IMR-90 (cell line): ENCODE measurements around the gene SEC31B. TPM values are rescaled to one million over a fixed set of nuclear protein-coding genes. Genes with fewer than 3 reads are reported as not detected.

ENCODE experiments used
- ATAC-seq: fragments of 200-7000 bp; cut with Tn5 transposase; 2 replicates; pipeline ENCODE4 v1.9.1; 2020; ENCODE audit warnings: low read depth, mild to moderate bottlenecking, moderate library complexity
- BruUV-seq: library from RNA; stranded (reverse); fragments of 400-500 nt; replicated peaks from 2 replicates; lab custom pipeline; 2021; lab: Mats Ljungman, UMichigan
- CTCF ChIA-PET: fragments of 300-600 bp; formaldehyde crosslinking; extraction: SDS; loops from one replicate; lab custom pipeline; 2021; ENCODE audit warnings: antibody characterized with exemption; lab: Yijun Ruan, JAX
- POLR2A ChIA-PET: fragments of 300-600 bp; sonication (Branson Sonifier 250); formaldehyde crosslinking; loops from one replicate; lab custom pipeline; 2022; ENCODE audit warnings: antibody characterized with exemption; ENCODE audit not compliant: unreplicated experiment; lab: Charles Lee
- DNase-seq: peaks from one replicate; pipeline ENCODE4 v3.0.0; 2013
- H2AFZ ChIP-seq: replicated peaks from 2 replicates; pipeline ENCODE3; 2013; ENCODE audit warnings: low read length, mild to moderate bottlenecking; ENCODE audit not compliant: poor library complexity
- H2AK5ac ChIP-seq: 2 replicates; pipeline ENCODE4 v1.6.1; 2013; ENCODE audit warnings: low read depth, low read length, inconsistent platforms
- H2AK9ac ChIP-seq: replicated peaks from 2 replicates; pipeline ENCODE3; 2013; ENCODE audit warnings: mild to moderate bottlenecking, low read depth, low read length, moderate library complexity; ENCODE audit not compliant: poor library complexity
- H2BK120ac ChIP-seq: 2 replicates; pipeline ENCODE4 v1.6.1; 2013; ENCODE audit warnings: low read depth, low read length, inconsistent platforms
- H2BK15ac ChIP-seq: 3 replicates; pipeline ENCODE4 v1.6.1; 2013; ENCODE audit warnings: low read depth, low read length, inconsistent platforms
- H2BK20ac ChIP-seq: 2 replicates; pipeline ENCODE4 v1.6.1; 2013; ENCODE audit warnings: low read depth, mild to moderate bottlenecking, inconsistent platforms, low read length, moderate library complexity
- H2BK5ac ChIP-seq: 2 replicates; pipeline ENCODE4 v1.6.1; 2013; ENCODE audit warnings: mild to moderate bottlenecking, low read depth, low read length, inconsistent platforms; ENCODE audit not compliant: poor library complexity, severe bottlenecking
- H3K14ac ChIP-seq: replicated peaks from 2 replicates; pipeline ENCODE4 v1.6.1; 2013; ENCODE audit warnings: low read depth, low read length, inconsistent platforms
- H3K18ac ChIP-seq: 2 replicates; pipeline ENCODE4 v1.6.1; 2013; ENCODE audit warnings: low read depth, low read length, control low read depth
- H3K23ac ChIP-seq: 2 replicates; pipeline ENCODE4 v1.6.1; 2013; ENCODE audit warnings: low read depth, low read length, inconsistent platforms
- H3K27ac ChIP-seq: 2 replicates; pipeline ENCODE4 v1.5.1; 2013; ENCODE audit warnings: mild to moderate bottlenecking, control low read depth, low read length; ENCODE audit not compliant: insufficient read depth
- H3K27me3 ChIP-seq: 2 replicates; pipeline ENCODE4 v1.6.1; 2013; ENCODE audit warnings: low read length; ENCODE audit not compliant: control insufficient read depth, insufficient read depth
- H3K36me3 ChIP-seq: 2 replicates; pipeline ENCODE4 v1.6.1; 2013; ENCODE audit warnings: low read length, mixed read lengths; ENCODE audit not compliant: control insufficient read depth, insufficient read depth
- H3K4ac ChIP-seq: 2 replicates; pipeline ENCODE4 v1.6.1; 2013; ENCODE audit warnings: low read depth, low read length, inconsistent platforms
- H3K4me1 ChIP-seq: 2 replicates; pipeline ENCODE4 v1.6.1; 2013; ENCODE audit warnings: low read length, mixed read lengths; ENCODE audit not compliant: control insufficient read depth, insufficient read depth
- H3K4me2 ChIP-seq: 2 replicates; pipeline ENCODE4 v1.6.1; 2013; ENCODE audit warnings: low read depth, mild to moderate bottlenecking, control low read depth, low read length, moderate library complexity
- H3K4me3 ChIP-seq: 2 replicates; pipeline ENCODE4 v1.5.1; 2013; ENCODE audit warnings: low read depth, mild to moderate bottlenecking, control low read depth, low read length, moderate library complexity; ENCODE audit not compliant: insufficient read depth
- H3K56ac ChIP-seq: 2 replicates; pipeline ENCODE4 v1.6.1; 2013; ENCODE audit warnings: low read length, inconsistent platforms; ENCODE audit not compliant: insufficient read depth; ENCODE audit errors: extremely low read depth
- H3K79me1 ChIP-seq, 2 experiments: 2 replicates each; pipeline ENCODE4 v1.6.1; 2013; ENCODE audit warnings: low read length in 2 of 2, inconsistent platforms in 1 of 2, low read depth in 1 of 2
- H3K9ac ChIP-seq: 2 replicates; pipeline ENCODE4 v1.6.1; 2013; ENCODE audit warnings: low read depth, low read length, control low read depth
- H3K9me1 ChIP-seq: 2 replicates; pipeline ENCODE4 v1.6.1; 2013; ENCODE audit warnings: low read length, inconsistent platforms; ENCODE audit not compliant: insufficient read depth
- H3K9me3 ChIP-seq: 2 replicates; pipeline ENCODE4 v1.6.1; 2013; ENCODE audit warnings: low read length; ENCODE audit not compliant: control insufficient read depth, insufficient read depth
- H4K20me1 ChIP-seq: 2 replicates; pipeline ENCODE4 v1.6.1; 2013; ENCODE audit warnings: low read length, inconsistent platforms; ENCODE audit not compliant: insufficient read depth
- H4K5ac ChIP-seq: 2 replicates; pipeline ENCODE4 v1.6.1; 2013; ENCODE audit warnings: mild to moderate bottlenecking, low read depth, low read length, control low read depth
- H4K8ac ChIP-seq, 2 experiments: 2 replicates each; pipeline ENCODE4 v1.6.1; 2013; ENCODE audit warnings: low read depth in 2 of 2, low read length in 2 of 2, control low read depth in 1 of 2, inconsistent platforms in 1 of 2
- H4K91ac ChIP-seq: 2 replicates; pipeline ENCODE4 v1.6.1; 2013; ENCODE audit warnings: low read depth, low read length, inconsistent platforms; ENCODE audit not compliant: insufficient read depth
- CEBPB ChIP-seq: IDR thresholded peaks from 2 replicates; pipeline ENCODE4 v1.6.1; 2012; ENCODE audit warnings: low read depth, low read length, improper control_type of control experiment
- CHD1 ChIP-seq: IDR thresholded peaks from 2 replicates; pipeline ENCODE4 v1.6.1; 2012; ENCODE audit warnings: low read depth, low read length, improper control_type of control experiment
- MXI1 ChIP-seq: IDR thresholded peaks from 2 replicates; pipeline ENCODE4 v1.6.1; 2012; ENCODE audit warnings: low read depth, mild to moderate bottlenecking, low read length, moderate library complexity, borderline replicate concordance
- RAD21 ChIP-seq: IDR thresholded peaks from 2 replicates; pipeline ENCODE4 v1.6.1; 2012; ENCODE audit warnings: low read length, improper control_type of control experiment
- RCOR1 ChIP-seq: IDR thresholded peaks from 2 replicates; pipeline ENCODE4 v1.6.1; 2012; ENCODE audit warnings: mild to moderate bottlenecking, low read length, improper control_type of control experiment; ENCODE audit not compliant: insufficient replicate concordance
- RFX5 ChIP-seq: IDR thresholded peaks from 2 replicates; pipeline ENCODE4 v1.8.0; 2012; ENCODE audit warnings: low read depth, mild to moderate bottlenecking, low read length, moderate library complexity
- SMC3 ChIP-seq: fragments of 150-350 bp; IDR thresholded peaks from 2 replicates; pipeline ENCODE4 v1.6.1; 2016; ENCODE audit warnings: low read depth, mild to moderate bottlenecking, antibody characterized with exemption, low read length, moderate library complexity
- WGBS, 2 experiments: methylation state at CpG; one replicate each; pipeline versions ENCODE4 v1.1.5 to v1.1.7; 2013; ENCODE audit warnings: missing lambda C conversion rate in 2 of 2; ENCODE audit not compliant: insufficient read length in 1 of 2; ENCODE audit errors: extremely low coverage in 2 of 2; 5-methylcytosine and 5-hydroxymethylcytosine counted together
- dilution Hi-C: fragments of 300-500 bp; cut with HindIII; formaldehyde crosslinking; loops from one replicate; pipeline ENCODE4 v1.14.3; 2018; ENCODE audit warnings: low sequenced_read_pairs; ENCODE audit not compliant: unreplicated experiment
- in situ Hi-C: fragments of 300-500 bp; cut with MboI; formaldehyde crosslinking; loops from 3 replicates; pipeline ENCODE4 v1.14.3; 2019; ENCODE audit warnings: low sequenced_read_pairs, inconsistent platforms, mixed read lengths
- intact Hi-C: fragments of 100-400 bp; cut with micrococcal nuclease; formaldehyde crosslinking; loops from 2 replicates; pipeline ENCODE4 v1.10.0; 2022
- polyA plus RNA-seq, 3 experiments: library from polyadenylated mRNA; depleted of rRNA; stranded (reverse); fragments of >200 nt; gene quantifications; 2 replicates each; pipeline ENCODE4 v1.2.3, GENCODE V29; 2012; ENCODE audit warnings: low replicate concordance in 1 of 3
- total RNA-seq: library from RNA; depleted of rRNA; stranded (reverse); fragments of >200 nt; gene quantifications from 2 replicates; pipeline ENCODE4 v1.2.3, GENCODE V29; 2012
- TF ChIP-seq, protein P1 (sequence below): fragments of 150-350 bp; IDR thresholded peaks from 2 replicates; pipeline ENCODE4 v1.6.1; 2017; ENCODE audit warnings: mild to moderate bottlenecking, antibody characterized with exemption, low read length, low read depth
- TF ChIP-seq, protein P2 (sequence below): fragments of 150-350 bp; IDR thresholded peaks from 2 replicates; pipeline ENCODE4 v1.6.1; 2016; ENCODE audit warnings: low read depth, mild to moderate bottlenecking, low read length, moderate library complexity, borderline replicate concordance
- TF ChIP-seq, protein P3 (sequence below): conservative IDR thresholded peaks from 2 replicates; pipeline ENCODE4 v1.5.1; 2012; ENCODE audit warnings: mild to moderate bottlenecking, low read depth, low read length, improper control_type of control experiment

The SEC31B gene
- total and polyA plus RNA-seq, 2 of the 4 experiments (the other 2 are of a cell fraction): 1.3 to 8.1 TPM

DNA sequence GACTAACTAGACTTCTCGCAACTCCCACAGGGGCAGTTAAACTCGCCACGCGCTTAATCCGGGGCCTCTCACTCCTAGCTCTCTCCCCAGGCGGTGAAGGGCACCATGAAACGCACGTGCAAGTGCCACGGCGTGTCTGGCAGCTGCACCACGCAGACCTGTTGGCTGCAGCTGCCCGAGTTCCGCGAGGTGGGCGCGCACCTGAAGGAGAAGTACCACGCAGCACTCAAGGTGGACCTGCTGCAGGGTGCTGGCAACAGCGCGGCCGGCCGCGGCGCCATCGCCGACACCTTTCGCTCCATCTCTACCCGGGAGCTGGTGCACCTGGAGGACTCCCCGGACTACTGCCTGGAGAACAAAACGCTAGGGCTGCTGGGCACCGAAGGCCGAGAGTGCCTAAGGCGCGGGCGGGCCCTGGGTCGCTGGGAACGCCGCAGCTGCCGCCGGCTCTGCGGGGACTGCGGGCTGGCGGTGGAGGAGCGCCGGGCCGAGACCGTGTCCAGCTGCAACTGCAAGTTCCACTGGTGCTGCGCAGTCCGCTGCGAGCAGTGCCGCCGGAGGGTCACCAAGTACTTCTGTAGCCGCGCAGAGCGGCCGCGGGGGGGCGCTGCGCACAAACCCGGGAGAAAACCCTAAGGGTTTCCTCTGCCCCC, 37.4 kb downstream of the SEC31B start:
- no peak overlapping the region for H2AK9ac ChIP-seq
- BruUV-seq: no TSS peak
- POLR2A ChIA-PET: interaction anchor here (0.6 kb wide), 1 partner anchor 22 kb away, joined by 7 read pairs; no protein-coding TSS in a partner anchor
- intact Hi-C loops: loop anchor here (1.0 kb wide), 2 partner anchors 26 to 396 kb away; no protein-coding TSS in a partner anchor
- DNase-seq: peak; percentile 74
- no peak overlapping the region for H2BK120ac ChIP-seq
- H3K9me3 ChIP-seq: no peaks in the 10 kb centered on the region
- H3K23ac ChIP-seq: no peak overlapping the region
- in situ Hi-C loops: no loop called here
- no peak overlapping the region for H3K4ac ChIP-seq
- peaks cover 36% of the 10 kb centered on the region for H3K27me3 ChIP-seq
- H3K18ac ChIP-seq: no peak overlapping the region
- H3K9me1 ChIP-seq: no peaks in the 10 kb centered on the region
- dilution Hi-C loops: no loop called here
- H3K27ac ChIP-seq: no peak overlapping the region
- H3K36me3 ChIP-seq: peaks cover 1% of the 10 kb centered on the region; the same call in 1 of the 2 replicates
- no peak overlapping the region for H4K91ac ChIP-seq
- peak overlapping the region; percentile 38 for H3K4me3 ChIP-seq
- H3K4me2 ChIP-seq: peak overlapping the region; percentile 89
- CTCF ChIA-PET: interaction anchor here (0.9 to 2.1 kb wide), 6 partner anchors 11 to 36 kb away, joined by 3 to 22 read pairs (median 14); no protein-coding TSS in a partner anchor
- H2BK15ac ChIP-seq: no peak overlapping the region
- no peak overlapping the region for H2BK20ac ChIP-seq
- no peak overlapping the region for H3K14ac ChIP-seq
- H4K5ac ChIP-seq: no peak overlapping the region
- no peaks in the 10 kb centered on the region for H3K79me1 ChIP-seq
- no peak overlapping the region for H3K56ac ChIP-seq
- H4K8ac ChIP-seq: no peak overlapping the region
- H2AFZ ChIP-seq: peak overlapping the region; percentile 91
- no peaks in the 10 kb centered on the region; the same call in 1 of the 2 replicates for H4K20me1 ChIP-seq
- H3K4me1 ChIP-seq: peaks cover 4% of the 10 kb centered on the region; the same call in 1 of the 2 replicates
- no peak overlapping the region for H3K9ac ChIP-seq
- H2BK5ac ChIP-seq: no peak overlapping the region
- peak; percentile 84 for ATAC-seq
- TF ChIP-seq, protein P1, sequence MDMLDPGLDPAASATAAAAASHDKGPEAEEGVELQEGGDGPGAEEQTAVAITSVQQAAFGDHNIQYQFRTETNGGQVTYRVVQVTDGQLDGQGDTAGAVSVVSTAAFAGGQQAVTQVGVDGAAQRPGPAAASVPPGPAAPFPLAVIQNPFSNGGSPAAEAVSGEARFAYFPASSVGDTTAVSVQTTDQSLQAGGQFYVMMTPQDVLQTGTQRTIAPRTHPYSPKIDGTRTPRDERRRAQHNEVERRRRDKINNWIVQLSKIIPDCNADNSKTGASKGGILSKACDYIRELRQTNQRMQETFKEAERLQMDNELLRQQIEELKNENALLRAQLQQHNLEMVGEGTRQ: no peak
- TF ChIP-seq RAD21 (peak; percentile 54), RFX5 (peak; percentile 71), SMC3 (peak; percentile 56), MXI1 (no peak), CEBPB (no peak), RCOR1 (no peak), CHD1 (no peak)
- TF ChIP-seq, protein P2, sequence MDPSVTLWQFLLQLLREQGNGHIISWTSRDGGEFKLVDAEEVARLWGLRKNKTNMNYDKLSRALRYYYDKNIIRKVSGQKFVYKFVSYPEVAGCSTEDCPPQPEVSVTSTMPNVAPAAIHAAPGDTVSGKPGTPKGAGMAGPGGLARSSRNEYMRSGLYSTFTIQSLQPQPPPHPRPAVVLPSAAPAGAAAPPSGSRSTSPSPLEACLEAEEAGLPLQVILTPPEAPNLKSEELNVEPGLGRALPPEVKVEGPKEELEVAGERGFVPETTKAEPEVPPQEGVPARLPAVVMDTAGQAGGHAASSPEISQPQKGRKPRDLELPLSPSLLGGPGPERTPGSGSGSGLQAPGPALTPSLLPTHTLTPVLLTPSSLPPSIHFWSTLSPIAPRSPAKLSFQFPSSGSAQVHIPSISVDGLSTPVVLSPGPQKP: no peak
- TF ChIP-seq, protein P3, sequence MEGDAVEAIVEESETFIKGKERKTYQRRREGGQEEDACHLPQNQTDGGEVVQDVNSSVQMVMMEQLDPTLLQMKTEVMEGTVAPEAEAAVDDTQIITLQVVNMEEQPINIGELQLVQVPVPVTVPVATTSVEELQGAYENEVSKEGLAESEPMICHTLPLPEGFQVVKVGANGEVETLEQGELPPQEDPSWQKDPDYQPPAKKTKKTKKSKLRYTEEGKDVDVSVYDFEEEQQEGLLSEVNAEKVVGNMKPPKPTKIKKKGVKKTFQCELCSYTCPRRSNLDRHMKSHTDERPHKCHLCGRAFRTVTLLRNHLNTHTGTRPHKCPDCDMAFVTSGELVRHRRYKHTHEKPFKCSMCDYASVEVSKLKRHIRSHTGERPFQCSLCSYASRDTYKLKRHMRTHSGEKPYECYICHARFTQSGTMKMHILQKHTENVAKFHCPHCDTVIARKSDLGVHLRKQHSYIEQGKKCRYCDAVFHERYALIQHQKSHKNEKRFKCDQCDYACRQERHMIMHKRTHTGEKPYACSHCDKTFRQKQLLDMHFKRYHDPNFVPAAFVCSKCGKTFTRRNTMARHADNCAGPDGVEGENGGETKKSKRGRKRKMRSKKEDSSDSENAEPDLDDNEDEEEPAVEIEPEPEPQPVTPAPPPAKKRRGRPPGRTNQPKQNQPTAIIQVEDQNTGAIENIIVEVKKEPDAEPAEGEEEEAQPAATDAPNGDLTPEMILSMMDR: peak; percentile 75
- 2% methylated on average over 22 of the region's 59 CpGs; no CpG with 5 or more reads in 1 of the 2 experiments for WGBS, 2 experiments
- H2AK5ac ChIP-seq: no peak overlapping the region
